K562 (cell line): ENCODE measurements around the gene MYO3A. TPM values are rescaled to one million over a fixed set of nuclear protein-coding genes. Genes with fewer than 3 reads are reported as not detected.

Experiments
- ATAC-seq: fragments of 200-7000 bp; cut with Tn5 transposase; 3 replicates; pipeline ENCODE4 v1.9.1; 2020; ENCODE audit warnings: moderate library complexity
- BruUV-seq: library from RNA; stranded (reverse); fragments of 400-500 nt; replicated peaks from 2 replicates; lab custom pipeline; 2021; lab: Mats Ljungman, UMichigan
- CTCF ChIA-PET: fragments of 300-600 bp; formaldehyde crosslinking; extraction: SDS; loops from one replicate; lab custom pipeline; 2021; ENCODE audit warnings: low intra/inter-chr PET ratio; lab: Yijun Ruan, JAX
- POLR2A ChIA-PET: fragments of 300-600, 350-650 bp; sonication (Branson Sonifier 250); formaldehyde crosslinking; extraction: SDS; loops from one replicate; lab custom pipeline; 2021; ENCODE audit warnings: antibody characterized with exemption, inconsistent platforms; lab: Yijun Ruan, JAX
- DNase-seq, 4 experiments: peaks; one replicate each; pipeline versions ENCODE4 v3.0.0 to v3.0.0-alpha.2; 2011 to 2018; ENCODE audit warnings: low spot score in 3 of 4, mixed read lengths in 3 of 4; ENCODE audit errors: extremely low read depth in 1 of 4
- FAIRE-seq: peaks from 2 replicates; lab custom pipeline; 2011; peaks lifted over from hg19 to GRCh38; lab: Jason Lieb, UNC
- H2AFZ ChIP-seq: 2 replicates; pipeline ENCODE4 v1.6.0; 2011; ENCODE audit warnings: low read depth, low read length, control low read depth, inconsistent platforms
- H3K27ac ChIP-seq: fragments of 200-600 bp; 3 replicates; pipeline ENCODE4 v1.8.0; 2011; ENCODE audit warnings: low read depth, mild to moderate bottlenecking, control low read depth, inconsistent platforms, low read length, moderate library complexity, mixed read lengths; ENCODE audit errors: extremely low read depth
- H3K27me3 ChIP-seq, 2 experiments: fragments of 300-600 bp in 1 of 2; 2 replicates in 1 of 2; 3 replicates in 1 of 2; pipeline versions ENCODE4 v1.6.0 to v1.8.0; 2011; ENCODE audit warnings: inconsistent platforms in 2 of 2, low read length in 2 of 2, mild to moderate bottlenecking in 1 of 2, mixed read lengths in 1 of 2, moderate library complexity in 1 of 2; ENCODE audit not compliant: control insufficient read depth in 2 of 2, insufficient read depth in 2 of 2
- H3K36me3 ChIP-seq: fragments of 300-600 bp; 3 replicates; pipeline ENCODE4 v1.8.0; 2011; ENCODE audit warnings: mild to moderate bottlenecking, low read length, inconsistent platforms; ENCODE audit not compliant: control insufficient read depth, insufficient read depth
- H3K4me1 ChIP-seq, 2 experiments: fragments of 200-600 bp in 1 of 2; replicated peaks in 1 of 2; 2 replicates in 1 of 2; 3 replicates in 1 of 2; pipeline versions ENCODE4 v1.5.1 to v1.8.0; 2011; ENCODE audit warnings: inconsistent platforms in 2 of 2, low read length in 2 of 2, mild to moderate bottlenecking in 1 of 2, mixed read lengths in 1 of 2, moderate library complexity in 1 of 2; ENCODE audit not compliant: control insufficient read depth in 2 of 2, insufficient read depth in 2 of 2
- H3K4me2 ChIP-seq: 2 replicates; pipeline ENCODE4 v1.6.1; 2011; ENCODE audit warnings: low read length, control low read depth, inconsistent platforms, mixed read lengths; ENCODE audit not compliant: insufficient read depth
- H3K4me3 ChIP-seq: fragments of 200-600 bp; sonication (generic), shearing (Covaris generic); 2 replicates; pipeline ENCODE4 v1.5.1; 2016; ENCODE audit warnings: control low read depth, inconsistent platforms
- H3K79me2 ChIP-seq: fragments of 200-600 bp; 3 replicates; pipeline ENCODE4 v1.8.0; 2011; ENCODE audit warnings: low read length, inconsistent platforms; ENCODE audit not compliant: control insufficient read depth, insufficient read depth
- H3K9ac ChIP-seq, 2 experiments: 2 replicates each; pipeline versions ENCODE4 v1.6.0 to v1.6.1; 2011; ENCODE audit warnings: low read depth in 2 of 2, low read length in 2 of 2, control low read depth in 1 of 2, inconsistent platforms in 1 of 2, mild to moderate bottlenecking in 1 of 2, mixed read lengths in 1 of 2; ENCODE audit not compliant: insufficient read depth in 1 of 2
- H3K9me1 ChIP-seq: one replicate; pipeline ENCODE4 v1.6.0; 2011; ENCODE audit warnings: inconsistent platforms, mild to moderate bottlenecking, low read length, moderate library complexity; ENCODE audit not compliant: control insufficient read depth, insufficient read depth
- H3K9me3 ChIP-seq: replicated peaks from 2 replicates; pipeline ENCODE4 v1.5.1; 2011; ENCODE audit warnings: low read depth, low read length, inconsistent platforms; ENCODE audit not compliant: control insufficient read depth, insufficient read depth
- H4K20me1 ChIP-seq: replicated peaks from 2 replicates; pipeline ENCODE4 v1.6.1; 2011; ENCODE audit warnings: low read length, inconsistent platforms, mixed read lengths; ENCODE audit not compliant: control insufficient read depth, insufficient read depth
- RB1 ChIP-seq: fragments of 450-650 bp; IDR thresholded peaks from 2 replicates; pipeline ENCODE4 v1.6.1; 2017; ENCODE audit warnings: low read depth, mild to moderate bottlenecking
- TCF3 ChIP-seq: sonication (generic); formaldehyde crosslinking; IDR thresholded peaks from 2 replicates; pipeline ENCODE4 v1.4.0; 2020; ENCODE audit warnings: mild to moderate bottlenecking, missing genetic modification reagents
- ZNF57 ChIP-seq: fragments of 450-650 bp; formaldehyde crosslinking; IDR thresholded peaks from 2 replicates; pipeline ENCODE4 v1.4.0; 2020; ENCODE audit warnings: mild to moderate bottlenecking, moderate library complexity
- WGBS: fragments of 100-300 bp; shearing (Covaris generic); methylation state at CpG from one replicate; pipeline ENCODE4 v1.1.6; 2016; ENCODE audit warnings: low coverage, mixed read lengths; ENCODE audit not compliant: insufficient coverage; ENCODE audit errors: missing lambda C conversion rate; 5-methylcytosine and 5-hydroxymethylcytosine counted together
- in situ Hi-C: fragments of 300-500 bp; cut with MboI; formaldehyde crosslinking; loops from 4 replicates; pipeline ENCODE4 v1.15.0; 2018; ENCODE audit warnings: inconsistent platforms, mixed read lengths
- intact Hi-C: fragments of 100-400 bp; cut with micrococcal nuclease; formaldehyde crosslinking; loops from 2 replicates; pipeline ENCODE4 v1.14.2; 2022
- polyA plus RNA-seq, 8 experiments: library from polyadenylated mRNA; depleted of rRNA in 4 of 8; stranded (reverse) in 5 of 8; unstranded in 3 of 8; fragments of >200 nt; fragmentation: Nextera tagmentation in 2 of 8; fragmentation: Illumina TruSeq in 1 of 8; extraction: Ambion mirVana in 2 of 8; extraction: Trizol in 1 of 8; gene quantifications; 2 replicates each; pipeline versions ENCODE4 v1.2.1 to v1.2.3, GENCODE V29; 2011 to 2014; ENCODE audit warnings: inconsistent platforms in 1 of 8, missing spikeins in 1 of 8
- total RNA-seq, 7 experiments: library from RNA; depleted of rRNA in 6 of 7; stranded (reverse); fragments of >200 nt in 6 of 7; fragmentation: Illumina TruSeq in 2 of 7; extraction: Trizol in 2 of 7; gene quantifications; 2 replicates each; pipeline versions ENCODE4 v1.2.1 to v1.2.3, GENCODE V29; 2011 to 2021; ENCODE audit warnings: low replicate concordance in 1 of 7
- TF ChIP-seq, protein P1 (sequence below): fragments of 450-650 bp; formaldehyde crosslinking; IDR thresholded peaks from 2 replicates; pipeline ENCODE4 v1.4.0; 2020; ENCODE audit warnings: mild to moderate bottlenecking, moderate library complexity
- TF ChIP-seq, protein P2 (sequence below), 2 experiments: fragments of 200-800 bp in 1 of 2; sonication (Bioruptor generic) in 1 of 2; sonication (generic) in 1 of 2; formaldehyde crosslinking in 1 of 2; IDR thresholded peaks in 1 of 2; conservative IDR thresholded peaks in 1 of 2; 2 replicates each; pipeline versions ENCODE4 v1.5.0 to v1.6.1; 2016 to 2020; ENCODE audit warnings: missing compliant biosample characterization in 1 of 2, missing genetic modification characterization in 1 of 2, missing genetic modification reagents in 1 of 2
- TF ChIP-seq, protein P3 (sequence below): sonication (generic); formaldehyde crosslinking; IDR thresholded peaks from 2 replicates; pipeline ENCODE4 v1.8.1; 2022; ENCODE audit warnings: missing genetic modification reagents

MYO3A gene
- total and polyA plus RNA-seq, 9 of the 15 experiments (the other 6 are each of a cell fraction or from before 2014, with no cell fraction given): not detected

DNA sequence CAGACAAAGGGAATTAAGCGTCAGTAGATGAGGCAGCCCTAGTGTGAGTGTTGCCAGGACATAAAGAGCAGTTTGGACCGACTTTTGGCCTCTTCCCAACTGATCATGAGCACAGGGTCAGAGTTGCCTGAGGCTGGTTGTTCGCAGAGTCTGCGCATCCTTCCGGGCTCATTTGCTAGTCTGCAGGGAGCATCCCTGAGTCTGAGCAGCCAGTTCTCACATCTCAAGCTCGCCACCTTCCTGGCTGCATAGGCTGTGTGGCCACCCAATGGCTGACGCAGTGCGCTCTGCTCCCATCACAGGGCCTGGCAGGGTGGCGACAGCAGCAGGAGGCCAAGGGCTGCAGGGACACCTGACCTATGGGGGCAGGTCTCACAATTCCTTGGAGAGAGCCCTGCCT, 287.5 kb downstream of the MYO3A start:
- no peaks in the 10 kb centered on the region for H3K9me1 ChIP-seq
- FAIRE-seq (no peak), DNase-seq (no peak), ATAC-seq (no peak)
- H3K9ac ChIP-seq: no peak overlapping the region
- WGBS: 12% methylated on average over 9 of the region's 9 CpGs
- no peaks in the 10 kb centered on the region for H4K20me1 ChIP-seq
- ChIA-PET CTCF (no interaction called here), POLR2A (no interaction called here)
- in situ Hi-C loops (no loop called here), intact Hi-C loops (no loop called here)
- H3K4me2 ChIP-seq: no peak overlapping the region
- no peaks in the 10 kb centered on the region for H3K9me3 ChIP-seq
- H3K27me3 ChIP-seq: peaks cover 10 to 24% of the 10 kb centered on the region in 2 experiments; a peak in 4 of 5 replicates
- H3K4me3 ChIP-seq: no peak overlapping the region
- H2AFZ ChIP-seq: no peak overlapping the region
- no TSS peak for BruUV-seq
- TF ChIP-seq, protein P1, sequence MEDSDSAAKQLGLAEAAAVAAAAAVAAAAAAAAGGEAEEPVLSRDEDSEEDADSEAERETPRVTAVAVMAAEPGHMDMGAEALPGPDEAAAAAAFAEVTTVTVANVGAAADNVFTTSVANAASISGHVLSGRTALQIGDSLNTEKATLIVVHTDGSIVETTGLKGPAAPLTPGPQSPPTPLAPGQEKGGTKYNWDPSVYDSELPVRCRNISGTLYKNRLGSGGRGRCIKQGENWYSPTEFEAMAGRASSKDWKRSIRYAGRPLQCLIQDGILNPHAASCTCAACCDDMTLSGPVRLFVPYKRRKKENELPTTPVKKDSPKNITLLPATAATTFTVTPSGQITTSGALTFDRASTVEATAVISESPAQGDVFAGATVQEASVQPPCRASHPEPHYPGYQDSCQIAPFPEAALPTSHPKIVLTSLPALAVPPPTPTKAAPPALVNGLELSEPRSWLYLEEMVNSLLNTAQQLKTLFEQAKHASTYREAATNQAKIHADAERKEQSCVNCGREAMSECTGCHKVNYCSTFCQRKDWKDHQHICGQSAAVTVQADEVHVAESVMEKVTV: no peak
- TF ChIP-seq RB1 (no peak), TCF3 (CRISPR knock-in tag) (no peak), ZNF57 (no peak)
- TF ChIP-seq, protein P2, sequence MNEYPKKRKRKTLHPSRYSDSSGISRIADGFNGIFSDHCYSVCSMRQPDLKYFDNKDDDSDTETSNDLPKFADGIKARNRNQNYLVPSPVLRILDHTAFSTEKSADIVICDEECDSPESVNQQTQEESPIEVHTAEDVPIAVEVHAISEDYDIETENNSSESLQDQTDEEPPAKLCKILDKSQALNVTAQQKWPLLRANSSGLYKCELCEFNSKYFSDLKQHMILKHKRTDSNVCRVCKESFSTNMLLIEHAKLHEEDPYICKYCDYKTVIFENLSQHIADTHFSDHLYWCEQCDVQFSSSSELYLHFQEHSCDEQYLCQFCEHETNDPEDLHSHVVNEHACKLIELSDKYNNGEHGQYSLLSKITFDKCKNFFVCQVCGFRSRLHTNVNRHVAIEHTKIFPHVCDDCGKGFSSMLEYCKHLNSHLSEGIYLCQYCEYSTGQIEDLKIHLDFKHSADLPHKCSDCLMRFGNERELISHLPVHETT (CRISPR knock-in tag; conservative IDR thresholded peaks at IDR 0.05 in 1 of 2, IDR thresholded peaks at IDR 0.05 in 1 of 2): 0 out of 4 replicates have a peak, but pooled peaks of 1 of the 2 experiments have one; percentile 39
- TF ChIP-seq, protein P3, sequence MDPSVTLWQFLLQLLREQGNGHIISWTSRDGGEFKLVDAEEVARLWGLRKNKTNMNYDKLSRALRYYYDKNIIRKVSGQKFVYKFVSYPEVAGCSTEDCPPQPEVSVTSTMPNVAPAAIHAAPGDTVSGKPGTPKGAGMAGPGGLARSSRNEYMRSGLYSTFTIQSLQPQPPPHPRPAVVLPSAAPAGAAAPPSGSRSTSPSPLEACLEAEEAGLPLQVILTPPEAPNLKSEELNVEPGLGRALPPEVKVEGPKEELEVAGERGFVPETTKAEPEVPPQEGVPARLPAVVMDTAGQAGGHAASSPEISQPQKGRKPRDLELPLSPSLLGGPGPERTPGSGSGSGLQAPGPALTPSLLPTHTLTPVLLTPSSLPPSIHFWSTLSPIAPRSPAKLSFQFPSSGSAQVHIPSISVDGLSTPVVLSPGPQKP (CRISPR knock-in tag): no peak
- H3K4me1 ChIP-seq: peaks cover 0 to 7% of the 10 kb centered on the region in 2 experiments; a peak in 2 of 5 replicates
- no peaks in the 10 kb centered on the region for H3K36me3 ChIP-seq
- no peak overlapping the region for H3K27ac ChIP-seq
- H3K79me2 ChIP-seq: no peaks in the 10 kb centered on the region
